Parathyroid adenoma (tissue), 2 donors: Measurements from ENCODE around the gene PCSK6.

Experiments
- H2AFZ ChIP-seq: fragments of 300-600 bp; sonication (generic); one replicate; pipeline ENCODE4 v1.7.0; 2017; ENCODE audit warnings: antibody characterized with exemption, mild to moderate bottlenecking
- H3K27ac ChIP-seq: fragments of 300-600 bp; sonication (generic); one replicate; pipeline ENCODE4 v1.7.0; 2017
- H3K27me3 ChIP-seq: fragments of 300-600 bp; sonication (generic); one replicate; pipeline ENCODE4 v1.7.0; 2017; ENCODE audit warnings: low read length; ENCODE audit not compliant: control insufficient read depth, insufficient read depth
- H3K36me3 ChIP-seq: fragments of 300-600 bp; sonication (generic); one replicate; pipeline ENCODE4 v1.7.0; 2017; ENCODE audit warnings: low read length; ENCODE audit not compliant: control insufficient read depth, insufficient read depth
- H3K4me1 ChIP-seq: fragments of 300-600 bp; sonication (generic); one replicate; pipeline ENCODE4 v1.7.0; 2017; ENCODE audit warnings: control low read depth
- H3K4me2 ChIP-seq: fragments of 300-600 bp; sonication (generic); one replicate; pipeline ENCODE4 v1.7.0; 2017; ENCODE audit warnings: low read length
- H3K4me3 ChIP-seq: fragments of 300-600 bp; sonication (generic); one replicate; pipeline ENCODE4 v1.7.0; 2017; ENCODE audit warnings: low read depth, low read length
- H3K79me2 ChIP-seq: fragments of 300-600 bp; sonication (generic); one replicate; pipeline ENCODE4 v1.7.0; 2017; ENCODE audit warnings: control low read depth
- H3K9ac ChIP-seq: fragments of 300-600 bp; sonication (generic); one replicate; pipeline ENCODE4 v1.7.0; 2017; ENCODE audit warnings: mild to moderate bottlenecking
- H3K9me3 ChIP-seq: fragments of 300-600 bp; sonication (generic); one replicate; pipeline ENCODE4 v1.7.0; 2017; ENCODE audit warnings: low read length; ENCODE audit not compliant: control insufficient read depth
- TF ChIP-seq, protein P1 (sequence below): fragments of 300-600 bp; sonication (generic); IDR thresholded peaks from one replicate; pipeline ENCODE4 v1.7.0; 2017; ENCODE audit warnings: antibody characterized with exemption, mild to moderate bottlenecking
- donor health status: primary hyperparathyroidism.

PCSK6 gene

DNA sequence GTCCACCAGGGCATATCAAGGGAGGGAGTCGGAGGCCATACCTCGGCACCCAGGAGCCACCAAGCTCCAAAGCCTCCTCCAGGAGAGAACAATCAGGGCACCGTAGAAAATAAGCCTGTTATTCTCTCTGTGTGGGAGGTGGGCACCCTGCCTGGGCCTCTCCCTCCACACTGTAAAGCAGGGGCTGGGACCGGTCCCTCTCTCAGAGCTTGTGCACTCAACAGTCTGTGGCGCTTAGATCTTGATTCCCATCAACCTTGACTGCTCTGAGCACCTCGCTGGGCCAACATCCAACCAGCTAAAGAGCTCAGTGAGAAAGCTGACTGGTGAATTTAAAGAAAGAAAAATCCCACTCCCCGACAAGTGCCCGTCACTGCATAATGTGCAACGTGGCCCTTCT lies 53.0 kb downstream of the PCSK6 start:
- no peak overlapping the region for H2AFZ ChIP-seq
- H3K4me3 ChIP-seq: no peak overlapping the region
- TF ChIP-seq, protein P1, sequence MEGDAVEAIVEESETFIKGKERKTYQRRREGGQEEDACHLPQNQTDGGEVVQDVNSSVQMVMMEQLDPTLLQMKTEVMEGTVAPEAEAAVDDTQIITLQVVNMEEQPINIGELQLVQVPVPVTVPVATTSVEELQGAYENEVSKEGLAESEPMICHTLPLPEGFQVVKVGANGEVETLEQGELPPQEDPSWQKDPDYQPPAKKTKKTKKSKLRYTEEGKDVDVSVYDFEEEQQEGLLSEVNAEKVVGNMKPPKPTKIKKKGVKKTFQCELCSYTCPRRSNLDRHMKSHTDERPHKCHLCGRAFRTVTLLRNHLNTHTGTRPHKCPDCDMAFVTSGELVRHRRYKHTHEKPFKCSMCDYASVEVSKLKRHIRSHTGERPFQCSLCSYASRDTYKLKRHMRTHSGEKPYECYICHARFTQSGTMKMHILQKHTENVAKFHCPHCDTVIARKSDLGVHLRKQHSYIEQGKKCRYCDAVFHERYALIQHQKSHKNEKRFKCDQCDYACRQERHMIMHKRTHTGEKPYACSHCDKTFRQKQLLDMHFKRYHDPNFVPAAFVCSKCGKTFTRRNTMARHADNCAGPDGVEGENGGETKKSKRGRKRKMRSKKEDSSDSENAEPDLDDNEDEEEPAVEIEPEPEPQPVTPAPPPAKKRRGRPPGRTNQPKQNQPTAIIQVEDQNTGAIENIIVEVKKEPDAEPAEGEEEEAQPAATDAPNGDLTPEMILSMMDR: no peak
- H3K79me2 ChIP-seq: no peaks in the 10 kb centered on the region
- H3K27ac ChIP-seq: no peak overlapping the region
- H3K9me3 ChIP-seq: no peaks in the 10 kb centered on the region
- H3K4me1 ChIP-seq: no peaks in the 10 kb centered on the region
- no peaks in the 10 kb centered on the region for H3K36me3 ChIP-seq
- no peak overlapping the region for H3K4me2 ChIP-seq
- H3K9ac ChIP-seq: no peak overlapping the region
- no peaks in the 10 kb centered on the region for H3K27me3 ChIP-seq

GRCh38 chr15:101435761-101436160 lies 53.7 kb downstream of the PCSK6 start:
- no peak overlapping the region for H2AFZ ChIP-seq
- no peaks in the 10 kb centered on the region for H3K36me3 ChIP-seq
- TF ChIP-seq, protein P1: no peak
- H3K79me2 ChIP-seq: no peaks in the 10 kb centered on the region
- no peaks in the 10 kb centered on the region for H3K4me1 ChIP-seq
- no peak overlapping the region for H3K4me3 ChIP-seq
- no peak overlapping the region for H3K9ac ChIP-seq
- H3K9me3 ChIP-seq: no peaks in the 10 kb centered on the region
- H3K4me2 ChIP-seq: no peak overlapping the region
- no peaks in the 10 kb centered on the region for H3K27me3 ChIP-seq
- H3K27ac ChIP-seq: no peak overlapping the region

DNA sequence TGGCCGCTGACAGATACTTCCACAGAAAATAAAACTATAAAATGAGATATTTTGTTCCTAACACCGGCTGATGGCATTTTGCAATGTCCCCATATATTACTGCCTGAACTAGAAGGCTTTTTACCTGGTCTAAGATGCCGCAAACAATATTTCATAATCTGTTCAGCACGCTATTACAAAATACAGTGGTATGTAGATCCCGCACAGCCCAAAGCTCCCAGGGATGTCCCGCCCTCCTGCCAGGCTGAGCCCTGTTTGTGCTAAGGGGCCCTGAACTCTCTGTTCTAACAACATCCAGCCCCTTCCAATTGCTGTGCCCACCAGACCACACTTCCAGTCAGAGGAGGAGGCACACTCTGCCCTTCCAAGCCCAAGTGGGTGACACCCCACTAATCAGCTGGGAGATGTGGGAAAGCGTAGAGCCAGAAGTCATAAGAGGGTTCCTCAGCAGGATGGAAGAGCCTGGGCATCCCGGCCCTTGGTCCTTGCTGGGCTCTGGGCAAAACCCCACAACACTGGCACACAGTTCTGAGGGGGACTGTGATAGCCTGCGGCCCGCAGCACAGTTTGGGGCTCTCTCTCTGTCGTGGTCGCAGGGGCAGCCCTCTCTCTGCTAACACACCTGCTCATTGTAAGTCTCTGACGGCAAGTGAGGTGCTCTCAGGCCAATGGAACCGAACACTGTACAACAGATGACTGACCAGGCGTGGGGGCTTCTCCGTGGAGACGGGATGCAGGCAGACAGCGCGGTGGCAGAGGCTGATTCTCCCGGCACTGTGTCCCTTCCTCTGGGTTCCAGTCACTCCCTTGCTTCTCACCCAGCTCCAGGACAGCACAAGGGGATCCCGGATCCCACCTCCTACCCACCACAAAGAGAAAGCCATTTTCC lies 55.2 kb downstream of the PCSK6 start:
- Histone ChIP-seq H3K27me3 (no peaks in the 10 kb centered on the region), H3K36me3 (no peaks in the 10 kb centered on the region), H3K9me3 (no peaks in the 10 kb centered on the region), H3K4me1 (no peaks in the 10 kb centered on the region), H3K4me3 (no peak overlapping the region), H2AFZ (no peak overlapping the region), H3K4me2 (no peak overlapping the region), H3K9ac (no peak overlapping the region), H3K79me2 (no peaks in the 10 kb centered on the region), H3K27ac (no peak overlapping the region)
- TF ChIP-seq, protein P1: no peak

DNA sequence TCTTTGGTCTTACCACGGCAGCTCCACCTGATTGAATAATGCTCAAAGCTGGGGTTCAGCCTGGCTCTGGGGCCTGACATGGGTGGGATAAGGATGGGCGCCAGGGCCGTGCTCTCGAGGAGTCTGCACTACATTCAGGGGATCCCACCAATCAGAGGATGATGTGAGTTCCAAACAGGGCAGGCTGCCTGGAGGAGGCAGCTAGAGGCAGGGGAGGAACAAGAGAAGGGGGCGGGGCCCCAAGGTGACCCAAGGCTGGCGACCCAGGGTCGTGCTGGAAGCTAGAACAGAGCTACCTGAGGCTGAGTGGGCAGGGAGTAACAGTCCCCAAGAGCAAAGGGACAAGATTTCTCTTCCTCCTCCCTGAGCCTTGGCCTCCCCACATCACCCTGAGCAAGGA lies 56.1 kb downstream of the PCSK6 start:
- no peak overlapping the region for H2AFZ ChIP-seq
- no peaks in the 10 kb centered on the region for H3K36me3 ChIP-seq
- H3K9ac ChIP-seq: no peak overlapping the region
- H3K27ac ChIP-seq: no peak overlapping the region
- no peaks in the 10 kb centered on the region for H3K27me3 ChIP-seq
- TF ChIP-seq, protein P1: no peak
- H3K79me2 ChIP-seq: no peaks in the 10 kb centered on the region
- no peaks in the 10 kb centered on the region for H3K9me3 ChIP-seq
- no peaks in the 10 kb centered on the region for H3K4me1 ChIP-seq
- no peak overlapping the region for H3K4me3 ChIP-seq
- H3K4me2 ChIP-seq: no peak overlapping the region

- Histone ChIP-seq H3K9ac (no peak overlapping the region), H3K4me2 (no peak overlapping the region), H3K4me1 (no peaks in the 10 kb centered on the region), H3K9me3 (no peaks in the 10 kb centered on the region), H3K4me3 (no peak overlapping the region), H3K27me3 (no peaks in the 10 kb centered on the region), H3K36me3 (no peaks in the 10 kb centered on the region), H3K27ac (no peak overlapping the region), H2AFZ (no peak overlapping the region), H3K79me2 (no peaks in the 10 kb centered on the region)
- TF ChIP-seq, protein P1: no peak
Observed at GRCh38 chr15:101432982-101433381, 56.5 kb downstream of the PCSK6 start.
